ENCODE data around the gene ENPP6. TPM values are rescaled to one million over a fixed set of nuclear protein-coding genes. Genes with fewer than 3 reads are reported as not detected.

The ENPP6 gene
- total RNA-seq, 1 donor from 2014 or later: not detected

DNA sequence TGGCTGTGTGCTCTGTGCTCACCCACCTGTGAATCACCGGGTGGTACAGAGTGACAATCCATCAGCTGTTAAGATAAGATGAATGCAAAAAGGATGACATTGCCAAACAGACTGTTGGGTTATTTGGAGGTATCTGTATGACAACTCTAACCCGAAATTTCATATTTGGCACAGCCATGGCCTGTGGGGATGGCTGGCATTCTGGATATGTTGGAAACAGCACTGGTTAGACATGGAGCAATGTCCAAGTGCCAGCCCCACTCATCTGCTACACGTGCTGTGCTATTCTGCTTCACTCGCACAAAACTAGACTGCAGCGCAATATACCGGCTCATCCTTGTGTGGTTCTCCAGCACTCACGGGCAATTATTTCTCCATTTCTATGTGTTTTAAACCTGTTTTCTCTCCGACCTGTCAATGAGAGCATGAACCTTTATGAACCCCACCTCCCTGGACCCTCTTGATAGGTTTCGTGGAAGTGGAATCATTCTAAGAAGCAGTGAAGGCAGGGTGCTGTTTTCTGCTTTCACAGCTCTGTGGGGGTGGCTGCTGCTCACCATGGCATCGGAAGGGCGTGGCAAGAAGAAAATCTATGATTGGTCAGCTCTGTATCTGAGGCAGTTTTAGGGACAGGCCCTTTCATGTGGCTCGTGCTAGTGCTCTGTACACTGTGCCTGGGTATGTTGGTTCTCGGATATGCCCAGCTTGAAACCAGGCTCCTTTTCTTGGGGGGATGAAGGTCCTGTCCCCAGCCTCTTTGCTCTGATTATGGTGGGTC, 94.9 kb downstream of the ENPP6 start:
- intact Hi-C loops (cut with DNase I): no loop called here
- DNase-seq: no peak
- ATAC-seq (ENCODE audit: poor library complexity): no peak

DNA sequence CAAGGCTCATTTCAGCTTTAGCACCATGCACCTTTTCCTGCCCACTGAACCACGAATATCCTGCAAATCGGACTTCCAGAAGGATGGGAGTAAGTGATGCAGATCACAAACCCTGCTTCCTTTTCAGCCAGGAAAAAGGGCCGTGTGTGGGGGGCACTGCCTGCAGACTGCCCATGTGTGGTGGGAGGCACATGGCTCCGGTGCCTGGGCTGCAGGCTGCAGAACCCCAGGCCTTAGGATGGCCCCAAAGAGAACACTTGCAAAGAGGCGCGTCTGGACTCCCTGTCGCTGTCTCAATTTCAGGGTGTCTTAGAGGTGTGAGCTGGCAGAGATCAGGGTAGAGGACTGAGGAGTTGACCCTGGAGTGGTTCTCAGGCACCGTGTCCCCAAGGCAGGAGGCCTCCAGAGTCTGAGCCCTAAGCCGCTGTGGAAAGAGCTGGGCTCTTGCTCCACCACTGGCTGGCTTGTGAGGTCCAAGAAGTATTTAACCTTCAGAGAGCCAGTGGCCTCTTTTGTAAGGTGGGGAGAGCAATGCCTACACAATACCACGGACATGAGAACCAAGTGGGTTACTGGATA, 97.0 kb downstream of the ENPP6 start:
- intact Hi-C loops (cut with DNase I): no loop called here
- ATAC-seq (ENCODE audit: poor library complexity): no peak

DNA sequence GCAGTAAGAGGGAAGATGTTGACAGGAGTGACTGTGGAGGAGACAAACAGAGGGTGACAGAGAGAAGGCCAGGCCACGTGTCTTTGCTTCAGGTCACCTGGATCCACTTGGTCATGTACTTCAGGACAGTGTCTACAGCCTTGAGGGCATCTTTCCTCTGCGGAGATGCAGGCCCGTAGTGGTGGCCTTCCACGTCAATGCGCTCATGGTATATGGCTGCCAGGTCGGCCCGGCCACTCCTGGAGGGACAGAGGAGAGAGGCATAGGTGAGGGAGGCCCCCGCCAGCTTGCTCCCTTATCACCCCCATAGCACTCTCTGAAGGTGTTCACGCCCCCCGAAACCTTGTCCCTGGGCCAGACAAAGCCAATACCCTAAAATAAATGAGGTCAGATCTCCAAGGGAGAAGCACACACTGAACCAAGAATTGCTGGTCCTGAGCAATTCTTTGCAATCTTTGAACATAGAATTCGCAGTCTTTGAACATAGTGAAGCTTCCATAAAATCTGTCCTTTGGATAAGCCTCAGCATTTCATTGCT, 99.9 kb downstream of the ENPP6 start:
- intact Hi-C loops (cut with DNase I): no loop called here
- ATAC-seq (ENCODE audit: poor library complexity) (no peak), DNase-seq (no peak)

More for the DNA sequence above, 97.0 kb downstream of the ENPP6 start:
- no peak for DNase-seq

DNA sequence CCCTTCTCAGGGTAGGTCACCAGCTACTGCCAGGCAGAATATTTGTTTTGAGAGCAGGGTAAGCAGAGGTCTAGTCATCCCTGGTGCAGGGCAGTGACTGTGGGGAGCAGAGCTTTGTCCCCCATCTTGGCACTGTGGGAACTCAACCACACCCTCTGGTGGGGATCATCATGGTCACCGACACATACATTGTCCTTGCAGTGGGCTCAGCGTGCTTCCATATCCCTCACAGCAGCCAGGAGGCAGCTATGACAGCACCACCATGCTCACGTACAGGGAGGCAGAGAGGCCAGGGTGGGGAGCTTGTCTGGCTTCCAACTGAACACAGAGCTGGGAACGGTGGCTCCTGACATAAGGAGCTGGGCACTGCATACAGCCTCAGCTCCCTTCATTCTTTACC, 102.3 kb downstream of the ENPP6 start:
- no peak for ATAC-seq (ENCODE audit: poor library complexity)

DNA sequence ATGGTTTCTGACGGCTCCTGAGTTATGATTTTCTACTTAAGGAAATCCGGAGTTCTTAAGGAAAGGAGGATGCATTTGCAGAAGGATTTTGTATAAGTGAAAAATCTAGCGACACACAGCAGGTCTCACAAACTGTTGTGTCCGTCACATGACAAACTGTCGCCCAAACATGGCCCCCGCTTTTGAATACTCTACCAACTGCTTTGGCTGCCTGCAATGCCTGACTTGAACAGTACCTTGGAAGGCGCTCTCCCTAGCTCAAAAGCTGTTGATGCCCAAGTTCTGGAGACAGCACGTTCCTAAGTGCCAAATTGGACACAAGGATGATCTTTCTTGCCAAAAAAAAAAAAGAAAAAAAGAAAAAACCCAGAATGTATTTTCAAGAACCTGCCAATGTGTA, 103.2 kb downstream of the ENPP6 start:
- DNase-seq (no peak), ATAC-seq (ENCODE audit: poor library complexity) (no peak)
- intact Hi-C loops (cut with DNase I): no loop called here

More for the DNA sequence above, 102.3 kb downstream of the ENPP6 start:
- intact Hi-C loops (cut with DNase I): no loop called here
- DNase-seq: no peak

DNA sequence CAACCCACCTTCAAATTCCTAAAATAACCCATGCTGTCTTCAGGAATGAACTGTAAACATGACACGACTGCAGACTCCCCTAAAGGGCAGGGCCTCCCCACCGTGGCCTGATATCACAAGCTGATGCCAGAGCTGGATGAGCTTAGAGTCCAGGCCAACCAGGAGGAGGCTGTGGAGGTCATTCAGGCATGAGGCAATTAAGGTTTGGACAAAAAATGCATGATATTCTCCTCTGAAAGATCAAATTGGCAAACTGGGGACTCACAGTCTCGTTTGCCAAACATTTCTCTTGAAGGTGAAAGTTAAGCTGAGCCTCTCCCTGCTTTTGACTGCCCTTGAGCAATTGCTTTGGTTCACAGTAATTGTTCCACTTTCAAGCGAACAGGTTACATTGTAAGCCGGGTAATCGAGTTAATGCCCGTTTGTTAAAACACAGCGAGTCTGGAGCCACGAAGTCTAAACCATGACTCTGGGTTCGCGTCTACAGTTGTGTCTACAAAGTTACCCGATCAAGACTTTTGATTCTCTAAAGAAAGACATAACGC, 105.6 kb downstream of the ENPP6 start:
- intact Hi-C loops (cut with DNase I): no loop called here
- DNase-seq: no peak
- ATAC-seq (ENCODE audit: poor library complexity): no peak

DNA sequence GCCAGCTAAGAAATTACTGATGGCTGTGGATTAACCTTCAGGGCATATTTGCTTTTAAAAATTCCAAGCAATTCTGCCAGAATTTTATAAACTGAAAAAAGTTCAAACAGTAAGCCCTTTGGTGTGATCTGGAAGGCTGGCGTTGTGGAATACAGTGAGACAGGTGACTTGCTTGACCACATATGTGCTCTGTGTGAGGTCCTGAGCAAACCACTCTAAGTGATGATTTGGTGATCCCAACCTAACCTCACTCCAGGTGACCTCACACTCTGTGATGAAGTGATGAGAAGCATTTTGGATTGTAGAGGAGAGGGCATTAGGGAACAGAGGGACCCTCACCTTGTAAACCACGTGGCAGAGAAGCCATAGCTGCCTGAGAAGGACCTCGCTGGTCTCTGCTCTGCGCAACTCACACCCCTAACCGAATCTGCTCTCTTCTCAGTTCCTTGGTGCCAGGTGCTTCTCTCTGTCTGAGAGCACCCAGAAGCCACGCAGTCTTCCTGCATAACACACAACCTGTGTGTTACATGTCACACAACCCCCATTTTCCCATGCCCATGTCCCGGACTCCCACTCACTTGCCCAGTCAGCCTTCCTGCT, 106.3 kb downstream of the ENPP6 start:
- intact Hi-C loops (cut with DNase I): no loop called here

DNA sequence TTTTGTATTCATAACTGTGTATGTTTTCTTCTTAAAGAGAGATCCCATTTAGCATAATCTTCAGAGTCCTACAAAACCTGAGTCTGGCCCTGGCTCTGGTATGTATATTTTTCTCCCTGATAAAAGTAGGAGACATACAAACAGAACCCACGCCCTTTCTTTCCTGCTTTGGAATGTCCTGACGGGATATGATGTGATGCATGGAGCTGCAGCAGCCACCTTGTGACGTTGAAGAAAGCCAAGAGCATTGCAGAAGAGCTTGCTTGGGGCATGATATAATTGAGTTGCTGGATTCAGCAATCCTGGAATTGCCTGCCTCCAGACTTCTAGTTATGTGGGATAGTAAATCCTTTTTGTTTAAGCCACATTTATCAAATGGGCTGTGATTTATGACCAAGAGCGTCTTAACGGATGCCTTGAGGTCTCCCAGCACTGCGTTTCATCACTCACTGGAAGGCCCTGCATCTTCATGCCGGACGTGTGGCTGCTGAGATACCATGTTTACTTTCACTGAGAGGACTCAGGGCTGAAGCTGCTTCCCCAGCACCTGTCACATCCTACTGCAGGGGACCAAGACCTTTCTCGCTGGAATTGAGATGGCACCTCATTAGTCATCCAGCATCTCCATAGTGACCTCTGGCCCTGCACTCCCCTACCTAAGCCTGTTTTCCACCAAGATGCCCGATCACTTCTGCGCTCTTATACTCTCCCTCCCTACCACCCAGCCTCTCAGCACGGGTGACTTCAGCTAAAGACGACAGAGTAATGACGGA, 107.0 kb downstream of the ENPP6 start:
- ATAC-seq (ENCODE audit: poor library complexity) (no peak), DNase-seq (no peak)
- intact Hi-C loops (cut with DNase I): no loop called here

More for the DNA sequence above, 106.3 kb downstream of the ENPP6 start:
- DNase-seq (no peak), ATAC-seq (ENCODE audit: poor library complexity) (no peak)

DNA sequence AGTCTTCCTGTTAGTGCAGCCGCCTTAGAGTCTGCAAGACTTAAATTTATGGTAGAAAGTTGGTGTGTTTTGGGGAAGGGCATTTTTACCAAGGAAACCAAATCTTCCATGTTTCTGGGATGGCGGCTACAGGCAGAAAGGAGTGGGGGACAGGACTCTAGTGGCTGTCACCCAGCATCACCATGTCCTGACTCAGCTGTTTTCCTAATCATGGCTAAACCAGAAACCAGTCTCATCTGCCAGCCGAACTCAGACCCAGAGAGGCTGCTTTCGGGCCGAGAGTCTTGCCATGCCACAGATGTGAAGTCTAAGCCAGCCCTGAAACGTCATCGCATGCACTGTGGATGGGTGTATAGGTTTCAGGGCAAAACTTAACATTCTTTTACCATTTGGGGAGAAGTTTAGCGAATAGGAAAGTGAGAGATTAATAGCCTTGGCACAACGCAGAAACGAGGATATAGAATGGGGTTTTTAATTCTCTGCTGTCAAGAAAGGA, 109.6 kb downstream of the ENPP6 start:
- no peak for ATAC-seq (ENCODE audit: poor library complexity)
- intact Hi-C loops (cut with DNase I): no loop called here

DNA sequence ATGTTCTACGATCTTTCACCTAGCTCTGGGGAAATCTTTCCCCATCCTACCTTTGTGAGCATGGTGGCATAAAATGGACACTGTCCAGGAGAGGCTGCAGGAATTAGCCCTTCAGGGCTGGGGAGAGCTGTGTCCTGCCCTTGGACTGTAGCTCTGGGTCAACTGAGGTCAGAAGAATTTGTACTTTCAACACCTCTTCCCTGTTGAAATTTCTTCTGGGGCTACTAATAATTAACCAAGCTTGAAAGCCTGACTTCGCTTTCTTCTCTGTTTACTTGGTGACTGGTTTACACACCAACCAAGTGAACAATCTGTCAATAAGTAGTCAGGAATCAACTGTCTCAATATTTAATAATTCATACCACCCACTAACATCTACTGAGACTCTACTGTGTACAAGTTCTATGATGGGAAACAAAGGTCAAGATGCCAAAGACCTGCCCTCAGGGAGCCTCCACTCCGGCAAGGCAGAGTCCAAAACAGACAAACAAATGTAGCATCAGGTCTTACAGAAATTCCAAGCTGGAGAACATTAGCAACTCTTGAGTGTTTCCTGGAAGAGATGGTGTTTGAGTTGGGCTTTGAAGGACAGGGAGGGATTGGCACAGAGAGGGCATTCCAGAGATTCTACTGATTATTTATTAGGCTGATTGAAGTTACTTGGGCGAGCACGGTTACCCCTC, 113.1 kb downstream of the ENPP6 start:
- ATAC-seq (ENCODE audit: poor library complexity) (peak; percentile 81), DNase-seq (no peak)
- intact Hi-C loops (cut with DNase I): loop anchor here (5.0 kb wide), 1 partner anchor 58 kb away; no protein-coding TSS in a partner anchor

More for the DNA sequence above, 109.6 kb downstream of the ENPP6 start:
- no peak for DNase-seq

DNA sequence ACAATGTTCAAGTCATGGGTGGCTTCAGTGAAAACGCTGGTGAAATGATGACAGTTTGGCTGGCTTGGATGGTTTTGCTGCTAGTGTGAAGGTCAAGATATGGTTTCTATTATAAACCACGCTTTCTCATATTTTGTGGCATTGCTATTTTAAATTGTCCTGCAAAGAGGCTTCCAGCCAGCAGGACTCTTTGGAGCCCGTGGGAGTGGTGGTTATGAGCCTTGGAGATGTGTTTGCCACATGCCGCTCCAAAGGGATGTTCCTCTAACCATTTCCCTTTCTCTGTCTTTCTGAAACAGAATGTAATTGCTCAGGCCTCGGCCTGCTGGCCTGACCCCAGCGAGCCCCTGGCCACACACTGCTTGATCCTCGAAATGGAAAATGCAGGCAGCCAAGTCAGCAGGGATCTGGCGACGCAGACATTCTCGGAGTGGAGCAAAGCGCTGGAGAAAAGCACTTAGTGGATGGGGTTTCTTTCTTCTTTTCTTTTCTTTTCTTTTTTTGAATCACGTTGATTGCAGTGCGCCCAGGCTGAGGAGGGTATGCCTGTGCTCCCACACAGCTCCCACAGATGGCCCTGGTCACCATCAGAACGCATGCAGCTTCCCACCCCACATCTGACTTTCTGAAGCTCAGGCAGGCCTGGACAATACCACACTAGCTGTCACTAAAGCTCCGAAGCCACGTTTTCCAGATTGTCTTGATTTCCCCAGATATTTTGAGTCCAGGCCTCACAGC, 114.0 kb downstream of the ENPP6 start:
- intact Hi-C loops (cut with DNase I): loop anchor here (2.0 to 5.0 kb wide), 2 partner anchors 59 to 263 kb away; no protein-coding TSS in a partner anchor
- ATAC-seq (ENCODE audit: poor library complexity): peak; percentile 54
- no peak for DNase-seq

DNA sequence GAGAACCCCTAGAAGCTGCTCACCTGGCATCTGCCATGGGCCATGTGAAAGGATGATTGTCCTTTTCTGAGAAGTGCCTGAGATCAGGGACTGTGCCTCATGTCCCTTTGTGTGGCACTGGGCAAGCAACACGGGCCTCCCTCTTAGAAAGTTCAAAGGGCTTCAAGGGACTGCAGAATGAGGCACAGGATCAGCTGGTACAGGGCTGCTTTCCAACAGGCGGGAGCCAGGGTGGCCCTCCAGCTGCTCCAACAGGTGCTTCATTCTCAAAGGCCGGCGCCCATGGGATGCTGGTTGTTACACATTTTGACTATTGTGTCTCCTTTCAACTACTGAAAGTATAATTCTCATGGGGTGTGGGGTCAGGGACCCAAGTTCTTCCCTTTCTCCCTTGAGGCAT, 114.7 kb downstream of the ENPP6 start:
- no peak for ATAC-seq (ENCODE audit: poor library complexity)
- intact Hi-C loops (cut with DNase I): loop anchor here (2.0 to 5.0 kb wide), 2 partner anchors 59 to 262 kb away; no protein-coding TSS in a partner anchor
- no peak for DNase-seq

DNA sequence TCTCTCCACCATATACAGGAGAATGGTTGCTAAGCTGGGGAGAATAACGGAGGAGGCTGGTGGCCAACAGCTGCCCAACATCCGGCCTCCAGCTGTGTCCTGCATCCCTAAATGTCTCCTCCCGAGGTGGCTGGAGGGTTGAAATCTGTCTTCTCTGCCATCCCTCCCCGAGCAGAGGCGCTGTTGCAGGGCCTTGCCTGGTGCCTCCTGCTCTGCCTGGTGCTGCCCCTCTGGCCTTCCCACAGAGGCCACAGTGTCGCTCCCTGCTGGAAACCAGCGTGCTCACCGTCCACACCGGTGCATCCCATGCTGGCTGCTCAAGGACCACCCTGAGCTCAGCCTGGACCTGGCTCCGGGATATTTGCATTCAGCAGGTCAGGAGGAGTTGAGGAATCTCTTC, 115.2 kb downstream of the ENPP6 start:
- intact Hi-C loops (cut with DNase I): loop anchor here (2.0 to 5.0 kb wide), 2 partner anchors 60 to 262 kb away; no protein-coding TSS in a partner anchor
- ATAC-seq (ENCODE audit: poor library complexity) (no peak), DNase-seq (no peak)

DNA sequence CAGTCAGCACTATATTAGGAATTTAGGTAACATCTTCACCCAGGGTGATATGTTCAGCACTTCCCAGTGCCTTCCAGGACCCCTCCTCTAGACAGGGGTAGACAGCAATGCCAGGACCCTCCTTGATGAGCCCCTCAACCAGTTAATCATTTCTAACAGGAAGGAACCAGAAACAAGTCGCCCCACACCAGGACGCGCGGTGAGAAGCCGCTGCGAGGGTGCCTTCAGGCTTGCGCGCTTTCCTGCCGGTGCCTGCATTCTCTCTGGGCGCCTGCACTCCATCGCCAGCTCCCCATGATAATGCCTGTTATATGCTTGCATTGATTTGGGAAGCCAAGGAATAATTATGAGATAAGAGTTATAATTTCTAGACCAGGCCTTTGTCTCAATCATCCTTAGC, 116.0 kb downstream of the ENPP6 start:
- ATAC-seq (ENCODE audit: poor library complexity): no peak
- intact Hi-C loops (cut with DNase I): loop anchor here (2.0 to 5.0 kb wide), 2 partner anchors 61 to 261 kb away; no protein-coding TSS in a partner anchor
- DNase-seq: no peak

DNA sequence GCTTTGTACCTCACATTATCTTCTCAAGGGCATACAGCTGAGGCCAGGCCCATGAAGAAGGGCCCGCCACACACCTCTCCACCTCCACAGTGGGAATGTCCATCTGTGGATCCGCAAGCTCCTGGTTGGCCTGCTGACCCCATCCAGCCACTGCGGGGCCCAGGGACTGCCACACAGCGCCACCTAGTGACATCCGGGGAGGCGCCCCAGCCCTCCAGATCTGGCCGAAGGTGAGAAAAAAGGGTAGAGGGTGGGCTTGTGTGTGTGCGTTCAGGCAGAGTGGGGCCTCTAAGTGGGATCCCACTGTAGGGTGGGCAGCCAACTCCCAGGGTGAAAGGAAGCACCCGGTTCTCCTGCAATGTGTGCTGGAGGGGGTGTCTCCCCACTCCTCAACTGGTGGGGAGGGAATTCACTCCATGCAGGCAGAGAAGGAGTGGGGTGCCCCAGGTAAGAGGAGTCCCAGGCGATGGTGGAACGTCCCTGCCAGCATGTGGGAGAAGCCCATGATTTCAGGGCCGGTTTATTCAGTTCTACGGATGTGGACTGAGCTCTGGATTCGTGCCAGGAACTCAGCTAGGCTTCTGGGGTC, 117.3 kb downstream of the ENPP6 start:
- ATAC-seq (ENCODE audit: poor library complexity): peak; percentile 86
- DNase-seq: peak; percentile 79
- intact Hi-C loops (cut with DNase I): loop anchor here (5.0 kb wide), 1 partner anchor 62 kb away; no protein-coding TSS in a partner anchor

DNA sequence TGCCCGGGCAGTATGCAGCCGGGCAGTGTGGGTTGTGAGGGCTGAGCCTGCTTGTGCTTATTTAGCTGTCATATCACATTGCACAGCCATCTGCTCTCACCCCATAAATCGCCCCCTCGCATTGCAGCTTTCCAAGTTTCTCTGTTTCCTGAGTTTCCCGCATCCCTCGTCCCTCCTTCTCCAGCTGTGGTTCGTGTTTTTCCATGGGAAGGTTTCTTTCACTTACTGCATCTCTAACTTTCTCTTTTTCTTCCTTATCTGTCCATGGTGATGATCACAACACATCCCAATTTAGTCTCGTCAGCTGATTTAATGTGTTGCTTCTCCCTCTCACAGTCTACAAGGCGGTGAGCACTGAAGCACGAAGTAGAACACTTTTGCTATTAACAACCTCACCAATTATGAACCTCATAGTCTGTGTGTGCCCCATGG, 118.1 kb downstream of the ENPP6 start:
- intact Hi-C loops (cut with DNase I): no loop called here
- no peak for DNase-seq
- ATAC-seq (ENCODE audit: poor library complexity): no peak

DNA sequence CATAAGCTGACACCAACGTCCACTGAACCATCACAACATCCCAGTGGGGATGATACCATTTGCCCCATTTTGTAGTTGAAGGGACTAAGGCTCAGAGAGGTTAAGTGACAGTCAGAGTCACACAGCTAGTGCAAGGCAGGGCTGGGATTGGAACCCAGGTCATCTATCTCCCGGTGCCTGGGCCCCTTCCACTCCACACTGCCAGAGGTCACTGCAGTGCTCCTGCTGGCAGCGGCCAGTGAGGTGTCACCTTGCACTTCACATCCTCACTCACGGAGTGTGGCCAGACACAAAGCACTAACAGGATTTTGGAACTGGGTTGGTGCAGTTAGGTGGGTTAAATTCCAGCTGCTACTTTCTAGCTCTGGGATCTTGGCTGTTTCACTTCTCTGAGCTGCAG, 118.7 kb downstream of the ENPP6 start:
- DNase-seq (no peak), ATAC-seq (ENCODE audit: poor library complexity) (no peak)
- intact Hi-C loops (cut with DNase I): no loop called here

All from Right ventricle myocardium superior (tissue), 1 donor.